ELR (cell line): Measurements from ENCODE around the gene USP46.
A peak's percentile ranks its signal among the peaks of the same experiment; 100 is the strongest.

Experiments used
- DNase-seq: peaks from one replicate; pipeline ENCODE4 v3.0.0-alpha.2; 2015; ENCODE audit warnings: low read depth

USP46 gene

GRCh38 chr4:52657292-52657617, 1.8 kb downstream of the USP46 start:
- DNase-seq, result no peak

- no peak for DNase-seq
Measured at GRCh38 chr4:52655506-52655905, 3.6 kb downstream of the USP46 start.

- no peak for DNase-seq
Measured at GRCh38 chr4:52651996-52652672, 7.0 kb downstream of the USP46 start.

GRCh38 chr4:52648836-52649235, 10.3 kb downstream of the USP46 start:
- DNase-seq, result no peak

GRCh38 chr4:52646741-52647140, 12.4 kb downstream of the USP46 start:
- no peak for DNase-seq

GRCh38 chr4:52646096-52646495, 13.0 kb downstream of the USP46 start:
- no peak for DNase-seq

GRCh38 chr4:52645300-52645699, 13.8 kb downstream of the USP46 start:
- DNase-seq, result no peak

- no peak for DNase-seq
Measured at GRCh38 chr4:52643785-52644244, 15.3 kb downstream of the USP46 start.

GRCh38 chr4:52643190-52643589, 15.9 kb downstream of the USP46 start:
- DNase-seq, result no peak

GRCh38 chr4:52641854-52642563, 17.1 kb downstream of the USP46 start:
- DNase-seq, result peak; percentile 79

GRCh38 chr4:52640808-52641565, 18.1 kb downstream of the USP46 start:
- peak; percentile 60 for DNase-seq

- DNase-seq, result no peak
Measured at GRCh38 chr4:52638717-52639116, 20.4 kb downstream of the USP46 start.

- no peak for DNase-seq
Measured at GRCh38 chr4:52637116-52637515, 22.0 kb downstream of the USP46 start.

GRCh38 chr4:52635560-52635959, 23.5 kb downstream of the USP46 start:
- no peak for DNase-seq

GRCh38 chr4:52635130-52635529, 24.0 kb downstream of the USP46 start:
- no peak for DNase-seq

GRCh38 chr4:52633846-52634245, 25.3 kb downstream of the USP46 start:
- DNase-seq, result no peak

GRCh38 chr4:52628974-52629373, 30.1 kb downstream of the USP46 start:
- DNase-seq, result no peak

GRCh38 chr4:52628543-52628942, 30.6 kb downstream of the USP46 start:
- no peak for DNase-seq

GRCh38 chr4:52627876-52628275, 31.2 kb downstream of the USP46 start:
- no peak for DNase-seq

GRCh38 chr4:52625216-52625615, 33.9 kb downstream of the USP46 start:
- DNase-seq, result no peak

- DNase-seq, result no peak
Measured at GRCh38 chr4:52622564-52622963, 36.5 kb downstream of the USP46 start.

GRCh38 chr4:52621567-52621966, 37.5 kb downstream of the USP46 start:
- DNase-seq, result no peak

GRCh38 chr4:52619591-52619931, 39.5 kb downstream of the USP46 start:
- DNase-seq, result no peak
